Measurements from ENCODE around the gene MOAP1. TPM values are rescaled to one million over a fixed set of nuclear protein-coding genes. Genes with fewer than 3 reads are reported as not detected.

The MOAP1 gene
- total and polyA plus RNA-seq, 9 donors, result 20.5 to 41.4 (median 29.4) TPM

GRCh38 chr14:93186956-93187355, 2.3 kb upstream of the MOAP1 start:
- Histone ChIP-seq H3K9me3 (no peaks in the 10 kb centered on the region), H3K27ac (no peak overlapping the region), H3K4me1 (ENCODE audit: insufficient read depth) (peaks cover 9% of the 10 kb centered on the region), H3K4me3 (no peak overlapping the region), H3K27me3 (no peaks in the 10 kb centered on the region), H3K36me3 (no peaks in the 10 kb centered on the region)
- DNase-seq, result no peak
- WGBS, 3 donors, result 94 to 96% (median 95%) methylated on average over 3 of the region's 3 CpGs
- no peak for TF ChIP-seq CTCF (IDR thresholded peaks at IDR 0.05)
- no peak for TF ChIP-seq EP300 (IDR thresholded peaks at IDR 0.05)
- TF ChIP-seq POLR2A (IDR thresholded peaks at IDR 0.05), result no peak
- intact Hi-C loops (cut with DNase I), result no loop called here

- no peaks in the 10 kb centered on the region for H3K27me3 ChIP-seq
- no peaks in the 10 kb centered on the region for H3K9me3 ChIP-seq
- H3K4me1 ChIP-seq (ENCODE audit: insufficient read depth), result peaks cover 9% of the 10 kb centered on the region
- DNase-seq, result no peak
- intact Hi-C loops (cut with DNase I), result no loop called here
- H3K27ac ChIP-seq, result no peak overlapping the region
- TF ChIP-seq CTCF (IDR thresholded peaks at IDR 0.05) (no peak), POLR2A (IDR thresholded peaks at IDR 0.05) (no peak), EP300 (IDR thresholded peaks at IDR 0.05) (no peak)
- H3K36me3 ChIP-seq, result no peaks in the 10 kb centered on the region
- no peak overlapping the region for H3K4me3 ChIP-seq
- WGBS, 3 donors, result 79 to 81% (median 80%) methylated on average over 6 of the region's 6 CpGs
Measured at GRCh38 chr14:93186466-93186865, 1.8 kb upstream of the MOAP1 start.

- no peaks in the 10 kb centered on the region for H3K9me3 ChIP-seq
- no peaks in the 10 kb centered on the region for H3K36me3 ChIP-seq
- 0 to 2% (median 1%) methylated on average over 10 of the region's 10 CpGs for whole genome bisulfite sequencing, 3 donors
- H3K4me3 ChIP-seq, result peak overlapping the region; percentile 95
- no peak for DNase-seq
- intact Hi-C loops (cut with DNase I), result no loop called here
- peaks cover 9% of the 10 kb centered on the region for H3K4me1 ChIP-seq (ENCODE audit: insufficient read depth)
- H3K27me3 ChIP-seq, result no peaks in the 10 kb centered on the region
- TF ChIP-seq POLR2A (IDR thresholded peaks at IDR 0.05), result no peak
- no peak for TF ChIP-seq CTCF (IDR thresholded peaks at IDR 0.05)
- no peak for TF ChIP-seq EP300 (IDR thresholded peaks at IDR 0.05)
- peak overlapping the region; percentile 42 to 89 for H3K27ac ChIP-seq
Measured at GRCh38 chr14:93185349-93185720, 638 bp upstream of the MOAP1 start.

GRCh38 chr14:93183596-93184317, 940 bp downstream of the MOAP1 start:
- no peaks in the 10 kb centered on the region for H3K36me3 ChIP-seq
- intact Hi-C loops (cut with DNase I), result no loop called here
- WGBS, 3 donors, result 47 to 49% (median 48%) methylated on average over 17 of the region's 17 CpGs
- no peaks in the 10 kb centered on the region for H3K9me3 ChIP-seq
- DNase-seq, result no peak
- H3K27me3 ChIP-seq, result no peaks in the 10 kb centered on the region
- H3K4me3 ChIP-seq, result peak overlapping the region; percentile 95
- TF ChIP-seq CTCF (IDR thresholded peaks at IDR 0.05), result no peak
- TF ChIP-seq POLR2A (IDR thresholded peaks at IDR 0.05), result no peak
- no peak for TF ChIP-seq EP300 (IDR thresholded peaks at IDR 0.05)
- H3K4me1 ChIP-seq (ENCODE audit: insufficient read depth), result peaks cover 9% of the 10 kb centered on the region
- H3K27ac ChIP-seq, result peak overlapping the region in 1 of 2 donors; percentile 89

All from ovary (tissue), 9 donors.